Thymus (tissue), 11 donors: ENCODE measurements around the gene KREMEN2. TPM values are rescaled to one million over a fixed set of nuclear protein-coding genes. Genes with fewer than 3 reads are reported as not detected.
"Not testable (repeated sequence)": the region's sequence is repeated elsewhere in the genome, so short reads cannot be mapped to it uniquely, and the experiment has no call there.

Experiments
- DNase-seq, 9 donors: peaks; one replicate each; pipeline ENCODE4 v3.0.0-alpha.2; 2013; ENCODE audit warnings: low spot score in 9 of 9, low read depth in 6 of 9, missing footprints in 1 of 9
- H3K27ac ChIP-seq, 2 donors: one replicate each; pipeline ENCODE4 v1.5.1; 2013; ENCODE audit warnings: control low read depth in 1 of 2, low read depth in 1 of 2, low read length in 1 of 2, mild to moderate bottlenecking in 1 of 2, moderate library complexity in 1 of 2
- H3K27me3 ChIP-seq, 2 donors: one replicate each; pipeline ENCODE4 v1.5.1; 2013; ENCODE audit warnings: low read length in 1 of 2; ENCODE audit not compliant: control insufficient read depth in 2 of 2, insufficient read depth in 1 of 2
- H3K36me3 ChIP-seq, 2 donors: one replicate each; pipeline ENCODE4 v1.5.1; 2013; ENCODE audit warnings: low read length in 1 of 2, mild to moderate bottlenecking in 1 of 2, moderate library complexity in 1 of 2; ENCODE audit not compliant: control insufficient read depth in 2 of 2, insufficient read depth in 2 of 2
- H3K4me1 ChIP-seq, 2 donors: one replicate each; pipeline ENCODE4 v1.5.1; 2013; ENCODE audit warnings: low read length in 2 of 2; ENCODE audit not compliant: control insufficient read depth in 2 of 2, insufficient read depth in 2 of 2
- H3K4me3 ChIP-seq, 2 donors: one replicate each; pipeline ENCODE4 v1.5.1; 2013; ENCODE audit warnings: low read length in 2 of 2, control low read depth in 1 of 2, mild to moderate bottlenecking in 1 of 2
- H3K9me3 ChIP-seq, 2 donors: one replicate each; pipeline ENCODE4 v1.5.1; 2013; ENCODE audit warnings: low read length in 1 of 2, mild to moderate bottlenecking in 1 of 2; ENCODE audit not compliant: control insufficient read depth in 2 of 2, insufficient read depth in 1 of 2
- WGBS: extraction: QIAGEN DNeasy Blood & Tissue Kit; methylation state at CpG from one replicate; pipeline ENCODE4 v1.1.7; 2013; 5-methylcytosine and 5-hydroxymethylcytosine counted together
- polyA plus RNA-seq: library from polyadenylated mRNA; stranded (reverse); fragments of 200-250 nt; gene quantifications from one replicate; pipeline ENCODE4 v1.2.3, GENCODE V29; 2013
- total RNA-seq: library from RNA; stranded (reverse); fragments of 120-200 nt; gene quantifications from one replicate; pipeline ENCODE4 v1.2.4, GENCODE V29; 2013
- donor health status: healthy.

Gene KREMEN2
- total and polyA plus RNA-seq, 2 donors: 3.1 to 18.2 TPM

- H3K4me3 ChIP-seq: no peak overlapping the region
- peak; percentile 53 to 93 (median 83) for DNase-seq
- peaks cover 16 to 33% of the 10 kb centered on the region in 2 donors for H3K36me3 ChIP-seq
- peaks cover 0 to 2% of the 10 kb centered on the region in 2 donors for H3K27me3 ChIP-seq
- H3K9me3 ChIP-seq: no peaks in the 10 kb centered on the region
- peaks cover 3 to 27% of the 10 kb centered on the region in 2 donors for H3K4me1 ChIP-seq
- WGBS: 11% methylated on average over 19 of the region's 19 CpGs
- H3K27ac ChIP-seq: no peak overlapping the region
Measured at GRCh38 chr16:2927010-2927646, 36.9 kb upstream of the KREMEN2 start.

GRCh38 chr16:2928151-2928550, 35.9 kb upstream of the KREMEN2 start:
- DNase-seq, H3K27ac ChIP-seq, H3K4me3 ChIP-seq, H3K27me3 ChIP-seq, H3K9me3 ChIP-seq: not testable (repeated sequence)
- peaks cover 3 to 27% of the 10 kb centered on the region in 2 donors for H3K4me1 ChIP-seq
- 87% methylated on average over 4 of the region's 4 CpGs for WGBS
- peaks cover 9 to 31% of the 10 kb centered on the region in 2 donors for H3K36me3 ChIP-seq

GRCh38 chr16:2928796-2929195, 35.3 kb upstream of the KREMEN2 start:
- no peak for DNase-seq
- H3K4me1 ChIP-seq: peaks cover 3 to 27% of the 10 kb centered on the region in 2 donors
- no peak overlapping the region for H3K4me3 ChIP-seq
- WGBS: 95% methylated on average over 11 of the region's 11 CpGs
- H3K36me3 ChIP-seq: peaks cover 10 to 36% of the 10 kb centered on the region in 2 donors
- no peaks in the 10 kb centered on the region for H3K9me3 ChIP-seq
- no peak overlapping the region for H3K27ac ChIP-seq
- peaks cover 0 to 2% of the 10 kb centered on the region in 2 donors for H3K27me3 ChIP-seq

- Histone ChIP-seq H3K27ac (no peak overlapping the region), H3K27me3 (peaks cover 0 to 2% of the 10 kb centered on the region in 2 donors), H3K9me3 (no peaks in the 10 kb centered on the region), H3K36me3 (peaks cover 17 to 38% of the 10 kb centered on the region in 2 donors), H3K4me1 (peaks cover 5 to 30% of the 10 kb centered on the region in 2 donors), H3K4me3 (no peak overlapping the region)
- no peak for DNase-seq
- 97% methylated on average over 14 of the region's 14 CpGs for WGBS
Measured at GRCh38 chr16:2929693-2930092, 34.4 kb upstream of the KREMEN2 start.

GRCh38 chr16:2930236-2930635, 33.8 kb upstream of the KREMEN2 start:
- peaks cover 0 to 2% of the 10 kb centered on the region in 2 donors for H3K27me3 ChIP-seq
- H3K9me3 ChIP-seq: no peaks in the 10 kb centered on the region
- no peak for DNase-seq
- no peak overlapping the region for H3K27ac ChIP-seq
- H3K4me3 ChIP-seq: no peak overlapping the region
- WGBS: 98% methylated on average over 15 of the region's 15 CpGs
- peaks cover 17 to 37% of the 10 kb centered on the region in 2 donors for H3K36me3 ChIP-seq
- peaks cover 9 to 31% of the 10 kb centered on the region in 2 donors for H3K4me1 ChIP-seq

- H3K9me3 ChIP-seq, H3K4me3 ChIP-seq, H3K27ac ChIP-seq, DNase-seq, H3K27me3 ChIP-seq: not testable (repeated sequence)
- peaks cover 13 to 42% of the 10 kb centered on the region in 2 donors for H3K4me1 ChIP-seq
- peaks cover 18 to 40% of the 10 kb centered on the region in 2 donors for H3K36me3 ChIP-seq
- 95% methylated on average over 13 of the region's 13 CpGs for WGBS
Measured at GRCh38 chr16:2931231-2931914, 32.7 kb upstream of the KREMEN2 start.

GRCh38 chr16:2933136-2933535, 30.9 kb upstream of the KREMEN2 start:
- Histone ChIP-seq H3K4me1 (peaks cover 11 to 29% of the 10 kb centered on the region in 2 donors), H3K36me3 (peaks cover 34 to 57% of the 10 kb centered on the region in 2 donors), H3K9me3 (no peaks in the 10 kb centered on the region), H3K27me3 (no peaks in the 10 kb centered on the region), H3K4me3 (no peak overlapping the region), H3K27ac (no peak overlapping the region)
- 98% methylated on average over 30 of the region's 30 CpGs for WGBS
- no peak for DNase-seq

GRCh38 chr16:2933701-2934100, 30.4 kb upstream of the KREMEN2 start:
- WGBS: 93% methylated on average over 22 of the region's 22 CpGs
- H3K9me3 ChIP-seq: no peaks in the 10 kb centered on the region
- H3K4me1 ChIP-seq: peaks cover 11 to 27% of the 10 kb centered on the region in 2 donors
- no peak overlapping the region for H3K4me3 ChIP-seq
- H3K36me3 ChIP-seq: peaks cover 36 to 58% of the 10 kb centered on the region in 2 donors
- DNase-seq: no peak
- no peak overlapping the region for H3K27ac ChIP-seq
- H3K27me3 ChIP-seq: no peaks in the 10 kb centered on the region

- peaks cover 11 to 27% of the 10 kb centered on the region in 2 donors for H3K4me1 ChIP-seq
Measured at GRCh38 chr16:2934450-2934849, 29.6 kb upstream of the KREMEN2 start.

More at GRCh38 chr16:2934450-2934849, 29.6 kb upstream of the KREMEN2 start:
- Histone ChIP-seq H3K4me3 (no peak overlapping the region), H3K27me3 (no peaks in the 10 kb centered on the region), H3K36me3 (peaks cover 39 to 58% of the 10 kb centered on the region in 2 donors), H3K9me3 (no peaks in the 10 kb centered on the region), H3K27ac (peak overlapping the region in 1 of 2 donors; percentile 19)
- no peak for DNase-seq
- 94% methylated on average over 15 of the region's 15 CpGs for WGBS
